CD4-positive, alpha-beta T cell treated with Interleukin-21 for 1 hour (primary cell): ENCODE data around the gene ZFAND6.

Experiments
- DNase-seq: peaks from one replicate; pipeline ENCODE4 v3.0.0-alpha.2; 2020

The ZFAND6 gene

GRCh38 chr15:80173022-80173759 is 113.7 kb downstream of the ZFAND6 start:
- peak; percentile 71 for DNase-seq

GRCh38 chr15:80174017-80174746 is 114.7 kb downstream of the ZFAND6 start:
- DNase-seq: no peak

GRCh38 chr15:80175436-80175835 is 116.0 kb downstream of the ZFAND6 start:
- DNase-seq: no peak

GRCh38 chr15:80176443-80176842 is 117.0 kb downstream of the ZFAND6 start:
- DNase-seq: no peak

GRCh38 chr15:80177156-80177555 is 117.7 kb downstream of the ZFAND6 start:
- no peak for DNase-seq

GRCh38 chr15:80179025-80179759 is 119.7 kb downstream of the ZFAND6 start:
- DNase-seq: no peak

- DNase-seq: no peak
Observed at GRCh38 chr15:80179935-80180334, 120.5 kb downstream of the ZFAND6 start.

- DNase-seq: no peak
Observed at GRCh38 chr15:80180468-80180867, 121.0 kb downstream of the ZFAND6 start.

GRCh38 chr15:80180986-80181385 is 121.5 kb downstream of the ZFAND6 start:
- DNase-seq: no peak

GRCh38 chr15:80182611-80183261 is 123.3 kb downstream of the ZFAND6 start:
- DNase-seq: no peak

GRCh38 chr15:80183306-80183705 is 123.8 kb downstream of the ZFAND6 start:
- no peak for DNase-seq

- DNase-seq: no peak
Observed at GRCh38 chr15:80183886-80184285, 124.4 kb downstream of the ZFAND6 start.

GRCh38 chr15:80184554-80184953 is 125.1 kb downstream of the ZFAND6 start:
- no peak for DNase-seq

- no peak for DNase-seq
Observed at GRCh38 chr15:80185152-80185551, 125.7 kb downstream of the ZFAND6 start.

GRCh38 chr15:80186066-80186465 is 126.6 kb downstream of the ZFAND6 start:
- DNase-seq: no peak

GRCh38 chr15:80186597-80186996 is 127.1 kb downstream of the ZFAND6 start:
- no peak for DNase-seq
